Measurements from ENCODE around the gene GRK6. TPM values are rescaled to one million over a fixed set of nuclear protein-coding genes. Genes with fewer than 3 reads are reported as not detected.

The GRK6 gene
- total and polyA plus RNA-seq, 2 of the 4 experiments (the other 2 are of a cell fraction): 25.3 to 30.1 TPM

DNA sequence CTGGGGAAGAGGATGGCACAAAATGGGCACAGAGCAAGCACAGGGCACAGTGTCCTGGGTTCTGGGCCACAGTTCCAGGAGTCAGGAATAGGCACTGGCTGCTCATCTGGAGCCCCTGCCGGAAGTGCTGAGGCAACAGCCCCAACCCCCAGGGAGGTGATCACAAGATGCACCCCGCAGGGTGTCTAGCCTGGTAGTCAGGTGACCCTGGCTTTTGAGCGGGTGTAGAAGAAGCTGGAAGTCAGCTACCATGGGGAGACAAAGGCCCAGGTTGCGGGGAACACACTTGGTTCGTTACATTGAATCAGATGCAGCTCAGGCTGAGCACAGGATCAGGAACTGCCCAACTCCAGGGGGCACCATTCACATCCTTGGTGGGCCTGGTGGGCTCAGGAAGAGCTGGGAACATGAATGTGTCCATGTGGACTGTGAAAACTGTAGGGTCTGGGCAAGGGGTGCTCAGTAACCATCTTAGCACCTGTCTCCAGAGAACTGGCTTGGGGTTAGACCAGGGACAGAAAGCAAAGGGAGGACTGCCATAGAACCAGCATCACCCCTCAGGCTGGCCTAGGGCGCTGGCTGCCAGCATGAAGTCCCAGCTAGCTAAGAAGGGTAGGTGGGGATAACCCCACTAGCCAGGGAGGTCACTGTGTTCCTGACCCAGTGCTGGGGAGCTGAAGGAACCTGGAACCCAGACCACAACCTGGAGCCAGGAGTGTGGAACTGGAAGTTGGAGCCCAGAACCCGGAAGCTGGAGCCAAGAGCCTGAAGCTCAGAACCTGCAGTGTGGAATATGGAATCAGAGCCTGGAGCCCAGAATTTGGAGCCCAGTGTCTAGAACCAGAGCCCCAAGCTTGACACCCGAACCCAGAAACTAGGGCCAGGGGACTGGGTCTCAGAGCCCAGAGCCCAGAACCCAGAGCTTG lies 48.4 kb upstream of the GRK6 start:
- DNase-seq (no peak), ATAC-seq (ENCODE audit: low read depth) (no peak)
- Histone ChIP-seq H3K9me1 (ENCODE audit: insufficient read depth, low read length) (peaks cover 6% of the 10 kb centered on the region; the same call in 1 of the 2 replicates), H2BK20ac (ENCODE audit: low read depth, low read length) (0 out of 2 replicates have a peak overlapping the region, but pooled peaks have one; percentile 49), H3K18ac (ENCODE audit: low read depth, low read length) (no peak overlapping the region), H4K5ac (ENCODE audit: low read depth, low read length) (no peak overlapping the region), H3K27me3 (ENCODE audit: control insufficient read depth, insufficient read depth, low read length) (peaks cover 17% of the 10 kb centered on the region), H3K27ac (ENCODE audit: insufficient read depth, low read length) (no peak overlapping the region), H2BK120ac (ENCODE audit: low read depth, low read length) (peak overlapping the region; percentile 18; the same call in 1 of the 2 replicates), H3K4me3 (ENCODE audit: insufficient read depth, low read depth, low read length) (no peak overlapping the region), H4K20me1 (ENCODE audit: insufficient read depth, low read length) (no peaks in the 10 kb centered on the region; the same call in 1 of the 2 replicates), H4K8ac (ENCODE audit: low read depth in 2 of 2, low read length in 2 of 2) (no peak overlapping the region), H3K14ac (replicated peaks; ENCODE audit: low read depth, low read length) (no peak overlapping the region), H2AFZ (replicated peaks; ENCODE audit: low read length, poor library complexity) (no peak overlapping the region), H4K91ac (ENCODE audit: insufficient read depth, low read depth, low read length) (0 out of 2 replicates have a peak overlapping the region, but pooled peaks have one; percentile 26), H3K36me3 (ENCODE audit: control insufficient read depth, insufficient read depth, low read length) (no peaks in the 10 kb centered on the region), H2AK5ac (ENCODE audit: low read depth, low read length) (peak overlapping the region; percentile 24; the same call in 1 of the 2 replicates), H3K79me1 (ENCODE audit: low read depth in 1 of 2, low read length in 2 of 2) (no peaks in the 10 kb centered on the region), H2BK15ac (ENCODE audit: low read depth, low read length) (peak overlapping the region; percentile 71; the same call in 1 of the 3 replicates), H2AK9ac (replicated peaks; ENCODE audit: low read depth, low read length, poor library complexity) (no peak overlapping the region), H3K4me1 (ENCODE audit: control insufficient read depth, insufficient read depth, low read length) (peaks cover 9% of the 10 kb centered on the region; the same call in 1 of the 2 replicates), H3K9ac (ENCODE audit: low read depth, low read length) (no peak overlapping the region), H3K4me2 (ENCODE audit: low read depth, low read length) (no peak overlapping the region), H2BK5ac (ENCODE audit: low read depth, low read length, poor library complexity, severe bottlenecking) (no peak overlapping the region), H3K23ac (ENCODE audit: low read depth, low read length) (no peak overlapping the region), H3K56ac (ENCODE audit: extremely low read depth, insufficient read depth, low read length) (no peak overlapping the region), H3K4ac (ENCODE audit: low read depth, low read length) (no peak overlapping the region; the same call in 1 of the 2 replicates), H3K9me3 (ENCODE audit: control insufficient read depth, insufficient read depth, low read length) (no peaks in the 10 kb centered on the region)
- TF ChIP-seq RFX5 (IDR thresholded peaks at IDR 0.05; ENCODE audit: low read depth, low read length) (no peak), CHD1 (IDR thresholded peaks at IDR 0.05; ENCODE audit: low read depth, low read length) (no peak), POLR2A (IDR thresholded peaks at IDR 0.05; ENCODE audit: low read depth, low read length) (no peak), FOS (IDR thresholded peaks at IDR 0.05; ENCODE audit: low read depth, low read length) (no peak), RCOR1 (IDR thresholded peaks at IDR 0.05; ENCODE audit: insufficient replicate concordance, low read length) (no peak), RAD21 (IDR thresholded peaks at IDR 0.05; ENCODE audit: low read length) (no peak), BHLHE40 (IDR thresholded peaks at IDR 0.05; ENCODE audit: low read depth, low read length) (no peak), MAZ (IDR thresholded peaks at IDR 0.05; ENCODE audit: borderline replicate concordance, low read depth, low read length) (no peak), CEBPB (IDR thresholded peaks at IDR 0.05; ENCODE audit: low read depth, low read length) (no peak), NFE2L2 (IDR thresholded peaks at IDR 0.05; ENCODE audit: low read depth, low read length) (no peak), MXI1 (IDR thresholded peaks at IDR 0.05; ENCODE audit: borderline replicate concordance, low read depth, low read length) (no peak), SMC3 (IDR thresholded peaks at IDR 0.05; ENCODE audit: low read depth, low read length) (no peak)
- TF ChIP-seq, protein P1, sequence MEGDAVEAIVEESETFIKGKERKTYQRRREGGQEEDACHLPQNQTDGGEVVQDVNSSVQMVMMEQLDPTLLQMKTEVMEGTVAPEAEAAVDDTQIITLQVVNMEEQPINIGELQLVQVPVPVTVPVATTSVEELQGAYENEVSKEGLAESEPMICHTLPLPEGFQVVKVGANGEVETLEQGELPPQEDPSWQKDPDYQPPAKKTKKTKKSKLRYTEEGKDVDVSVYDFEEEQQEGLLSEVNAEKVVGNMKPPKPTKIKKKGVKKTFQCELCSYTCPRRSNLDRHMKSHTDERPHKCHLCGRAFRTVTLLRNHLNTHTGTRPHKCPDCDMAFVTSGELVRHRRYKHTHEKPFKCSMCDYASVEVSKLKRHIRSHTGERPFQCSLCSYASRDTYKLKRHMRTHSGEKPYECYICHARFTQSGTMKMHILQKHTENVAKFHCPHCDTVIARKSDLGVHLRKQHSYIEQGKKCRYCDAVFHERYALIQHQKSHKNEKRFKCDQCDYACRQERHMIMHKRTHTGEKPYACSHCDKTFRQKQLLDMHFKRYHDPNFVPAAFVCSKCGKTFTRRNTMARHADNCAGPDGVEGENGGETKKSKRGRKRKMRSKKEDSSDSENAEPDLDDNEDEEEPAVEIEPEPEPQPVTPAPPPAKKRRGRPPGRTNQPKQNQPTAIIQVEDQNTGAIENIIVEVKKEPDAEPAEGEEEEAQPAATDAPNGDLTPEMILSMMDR (conservative IDR thresholded peaks at IDR 0.05; ENCODE audit: low read depth, low read length): no peak
- TF ChIP-seq, protein P2, sequence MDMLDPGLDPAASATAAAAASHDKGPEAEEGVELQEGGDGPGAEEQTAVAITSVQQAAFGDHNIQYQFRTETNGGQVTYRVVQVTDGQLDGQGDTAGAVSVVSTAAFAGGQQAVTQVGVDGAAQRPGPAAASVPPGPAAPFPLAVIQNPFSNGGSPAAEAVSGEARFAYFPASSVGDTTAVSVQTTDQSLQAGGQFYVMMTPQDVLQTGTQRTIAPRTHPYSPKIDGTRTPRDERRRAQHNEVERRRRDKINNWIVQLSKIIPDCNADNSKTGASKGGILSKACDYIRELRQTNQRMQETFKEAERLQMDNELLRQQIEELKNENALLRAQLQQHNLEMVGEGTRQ (IDR thresholded peaks at IDR 0.05; ENCODE audit: low read depth, low read length): no peak
- ChIA-PET POLR2A (ENCODE audit: unreplicated experiment) (no interaction called here), CTCF (interaction anchor here (2.4 kb wide), 1 partner anchor 11 kb away, joined by 14 read pairs; no protein-coding TSS in a partner anchor)
- in situ Hi-C loops (cut with MboI; ENCODE audit: low sequenced_read_pairs): no loop called here
- BruUV-seq (replicated peaks): no TSS peak
- 91% methylated on average over 4 of the region's 8 CpGs; no CpG with 5 or more reads in 1 of the 2 experiments for WGBS, 2 experiments (ENCODE audit: extremely low coverage in 2 of 2, insufficient read length in 1 of 2)
- intact Hi-C loops (cut with micrococcal nuclease): no loop called here
- dilution Hi-C loops (cut with HindIII; ENCODE audit: low sequenced_read_pairs, unreplicated experiment): no loop called here
